Stomach (tissue), 4 donors: ENCODE results near the gene PARD3.

Source experiments
- CTCF ChIP-seq, 7 experiments: fragments of 450-650 bp in 4 of 7; fragments of 200-600 bp in 3 of 7; sonication (generic) in 3 of 7; IDR thresholded peaks; one replicate each; pipeline ENCODE4 v1.5.1; 2016 to 2019; ENCODE audit warnings: antibody characterized with exemption in 7 of 7, control low read depth in 2 of 7, mild to moderate bottlenecking in 1 of 7
- EP300 ChIP-seq: sonication (generic); formaldehyde crosslinking; IDR thresholded peaks from one replicate; pipeline ENCODE4 v1.6.1; 2017; ENCODE audit warnings: antibody characterized with exemption
- POLR2A ChIP-seq, 4 donors: fragments of 450-650 bp; IDR thresholded peaks; one replicate each; pipeline ENCODE4 v1.6.1; 2016; ENCODE audit warnings: antibody characterized with exemption in 4 of 4, control low read depth in 2 of 4, mild to moderate bottlenecking in 1 of 4, moderate library complexity in 1 of 4
- POLR2AphosphoS5 ChIP-seq, 3 donors: sonication (generic); formaldehyde crosslinking; IDR thresholded peaks; one replicate each; pipeline ENCODE4 v1.6.1; 2016; ENCODE audit warnings: antibody characterized with exemption in 3 of 3

GRCh38 chr10:34587002-34587679, 228.0 kb downstream of the PARD3 start:
- TF ChIP-seq POLR2A (IDR thresholded peaks at IDR 0.05) (no peak), CTCF (IDR thresholded peaks at IDR 0.05) (no peak), POLR2AphosphoS5 (IDR thresholded peaks at IDR 0.05) (no peak), EP300 (no peak)
